ENCODE data around the gene BID. TPM values are rescaled to one million over a fixed set of nuclear protein-coding genes. Genes with fewer than 3 reads are reported as not detected.

BID gene
- total and polyA plus RNA-seq, 2 of the 8 experiments (the other 6 are each of a cell fraction or from before 2014, with no cell fraction given): 39.3 to 114 TPM

DNA sequence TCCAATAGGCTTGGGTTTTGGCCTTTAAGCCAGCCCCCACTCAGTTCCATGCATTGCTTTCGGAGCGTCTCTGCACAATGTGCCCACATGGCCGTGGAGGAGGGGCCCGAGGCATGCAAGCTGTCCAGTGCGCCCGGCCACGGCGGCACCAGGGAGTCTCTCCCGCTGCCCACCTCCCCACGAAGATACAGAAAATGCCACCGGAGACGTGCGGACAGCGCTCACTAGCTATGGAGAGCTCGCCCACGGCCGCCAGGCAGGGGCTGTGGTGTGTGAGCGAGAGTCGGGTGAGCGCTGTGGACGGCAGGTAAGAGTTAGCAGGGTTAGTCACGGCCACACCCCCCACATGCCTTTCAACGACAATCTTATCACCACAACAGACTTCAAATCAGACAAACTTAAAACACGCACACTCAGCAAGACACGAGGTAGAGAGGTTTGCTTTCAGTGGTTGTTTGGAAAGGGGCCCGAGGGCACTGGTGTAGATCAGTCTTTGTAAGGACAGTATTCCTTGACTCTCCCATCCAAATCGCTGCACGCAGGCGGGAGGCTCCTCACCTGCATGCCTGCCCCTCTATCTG is 18.7 kb upstream of the BID start:
- H3K27me3 ChIP-seq (replicated peaks in 1 of 4; ENCODE audit: control insufficient read depth in 3 of 4, extremely low read depth in 1 of 4, insufficient read depth in 3 of 4, low read length in 3 of 4): no peaks in the 10 kb centered on the region
- no peak overlapping the region for H3K4me3 ChIP-seq (ENCODE audit: extremely low read depth in 1 of 4, insufficient read depth in 2 of 4, low read depth in 3 of 4, low read length in 4 of 4)
- CTCF ChIA-PET (ENCODE audit: partially characterized antibody): interaction anchor here (0.8 to 10.7 kb wide), 10 partner anchors 8 to 282 kb away, joined by 3 to 174 read pairs (median 10); no protein-coding TSS in a partner anchor
- no peak overlapping the region for H3K27ac ChIP-seq (ENCODE audit: low read depth, low read length)
- no peaks in the 10 kb centered on the region for H3K36me3 ChIP-seq (ENCODE audit: control insufficient read depth in 2 of 4, insufficient read depth in 4 of 4, low read length in 3 of 4)
- DNase-seq (ENCODE audit: low read depth in 1 of 2, low spot score in 2 of 2) (no peak), FAIRE-seq (no peak)
- H2BK120ac ChIP-seq (replicated peaks; ENCODE audit: low read depth, low read length): no peak overlapping the region
- H3K4me2 ChIP-seq (ENCODE audit: insufficient read depth in 1 of 2, low read depth in 2 of 2, low read length in 2 of 2): no peak overlapping the region
- no peak overlapping the region for H2BK20ac ChIP-seq (ENCODE audit: low read length)
- H3K23me2 ChIP-seq (ENCODE audit: low read depth, low read length): no peaks in the 10 kb centered on the region
- H3K23ac ChIP-seq (ENCODE audit: insufficient read length): no peak overlapping the region
- WGBS, 2 experiments (ENCODE audit: extremely low coverage in 1 of 2, insufficient coverage in 1 of 2, insufficient read length in 1 of 2, insufficient replicate concordance in 2 of 2, low coverage in 1 of 2, low lambda C conversion rate in 2 of 2, missing lambda C conversion rate in 1 of 2): 91% methylated on average over 29 of the region's 29 CpGs; no CpG with 5 or more reads in 1 of the 2 experiments
- POLR2A ChIA-PET (ENCODE audit: partially characterized antibody): no interaction called here
- H4K5ac ChIP-seq (ENCODE audit: insufficient read length, low read depth, low read length): no peak overlapping the region
- H3K79me1 ChIP-seq (ENCODE audit: low read depth, low read length): no peaks in the 10 kb centered on the region
- no peak overlapping the region for H2BK5ac ChIP-seq (ENCODE audit: low read depth, low read length)
- H3K4ac ChIP-seq (replicated peaks; ENCODE audit: insufficient read length, low read depth, low read length): no peak overlapping the region
- no peak overlapping the region for H3K18ac ChIP-seq (ENCODE audit: extremely low read depth, low read length)
- H3K14ac ChIP-seq (ENCODE audit: insufficient read length): no peak overlapping the region
- no peak overlapping the region for H4K91ac ChIP-seq (replicated peaks; ENCODE audit: insufficient read length, low read length)
- no peak overlapping the region for H2BK12ac ChIP-seq (ENCODE audit: low read depth, low read length)
- H3K9ac ChIP-seq (replicated peaks in 1 of 4; ENCODE audit: extremely low read depth in 1 of 4, low read depth in 3 of 4, low read length in 3 of 4): no peak overlapping the region
- no peak overlapping the region for H2AK5ac ChIP-seq (ENCODE audit: low read depth, low read length)
- no peaks in the 10 kb centered on the region for H4K20me1 ChIP-seq (replicated peaks in 1 of 2; ENCODE audit: control insufficient read depth in 1 of 2, insufficient read depth in 2 of 2, low read length in 2 of 2)
- TF ChIP-seq GTF2F1 (IDR thresholded peaks at IDR 0.05; ENCODE audit: borderline replicate concordance, low read depth, low read length): no peak
- TF ChIP-seq NANOG (IDR thresholded peaks at IDR 0.05; ENCODE audit: insufficient read depth, low read depth, low read length, poor library complexity, severe bottlenecking): no peak
- no peak overlapping the region for H4K8ac ChIP-seq (ENCODE audit: extremely low read depth, insufficient read depth, low read length)
- no peaks in the 10 kb centered on the region for H3K79me2 ChIP-seq (ENCODE audit: control insufficient read depth in 1 of 2, insufficient read depth in 2 of 2, low read length in 2 of 2)
- H3K56ac ChIP-seq (replicated peaks; ENCODE audit: insufficient read length, low read depth, low read length): no peak overlapping the region
- H3K4me1 ChIP-seq (replicated peaks in 1 of 4; ENCODE audit: control insufficient read depth in 3 of 4, insufficient read depth in 4 of 4, low read length in 3 of 4): no peaks in the 10 kb centered on the region
- H3K9me3 ChIP-seq (ENCODE audit: insufficient read depth in 2 of 2, low read depth in 1 of 2, low read length in 1 of 2): no peaks in the 10 kb centered on the region
- no peak overlapping the region for H2AFZ ChIP-seq (ENCODE audit: low read length)
- H2BK15ac ChIP-seq (ENCODE audit: low read length): no peak overlapping the region
